ENCODE data around the gene HCN4. TPM values are rescaled to one million over a fixed set of nuclear protein-coding genes. Genes with fewer than 3 reads are reported as not detected.

The HCN4 gene
- total and polyA plus RNA-seq, 2 experiments from 2014 or later = 0.03 TPM; not detected in 1

DNA sequence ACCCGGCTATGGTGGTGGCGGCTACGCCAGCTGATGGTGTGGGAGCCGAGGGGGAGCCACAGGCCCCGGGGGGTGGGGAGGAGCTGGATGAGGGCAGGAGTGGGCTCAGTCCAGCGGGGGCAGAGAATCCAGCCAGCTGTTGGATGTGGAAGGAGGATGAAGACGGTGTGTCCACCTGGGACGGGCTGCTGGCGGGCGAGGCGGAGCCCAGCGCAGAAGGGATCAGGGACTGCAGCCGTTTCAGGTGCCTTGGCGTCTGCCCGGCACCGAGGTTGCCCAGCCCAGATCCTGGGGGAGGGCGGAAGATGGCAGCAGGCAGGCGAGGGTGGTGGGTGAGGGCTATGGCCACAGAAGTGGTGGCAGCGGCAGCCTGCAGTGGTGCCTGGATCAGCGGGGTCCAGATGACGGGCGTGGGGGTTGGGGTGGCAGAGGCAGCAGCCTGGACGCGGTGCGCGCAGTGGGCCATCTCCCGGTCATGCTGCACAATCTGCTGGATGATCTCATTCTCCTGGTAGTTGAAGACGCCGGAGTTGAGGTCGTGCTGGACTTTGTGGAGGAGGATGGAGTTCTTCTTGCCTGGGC lies 45.3 kb downstream of the HCN4 start:
- H3K9me3 ChIP-seq (ENCODE audit: low read depth) = no peaks in the 10 kb centered on the region
- H3K4me2 ChIP-seq (ENCODE audit: unreplicated experiment) = no peak overlapping the region
- peaks cover 3% of the 10 kb centered on the region; the same call in 1 of the 2 replicates for H3K27me3 ChIP-seq (replicated peaks; ENCODE audit: insufficient read depth)
- no peaks in the 10 kb centered on the region for H3K79me2 ChIP-seq (ENCODE audit: insufficient read depth)
- H3K36me3 ChIP-seq (ENCODE audit: low read depth) = no peaks in the 10 kb centered on the region
- in situ Hi-C loops (cut with MboI) = no loop called here
- H4K20me1 ChIP-seq (ENCODE audit: insufficient read depth) = no peaks in the 10 kb centered on the region
- H3K9me2 ChIP-seq (ENCODE audit: insufficient read depth) = no peaks in the 10 kb centered on the region
- H3K4me3 ChIP-seq = no peak overlapping the region
- H3F3A ChIP-seq (ENCODE audit: insufficient read depth) = no peaks in the 10 kb centered on the region
- DNase-seq = no peak
- WGBS, 2 experiments (ENCODE audit: low coverage in 1 of 2, low lambda C conversion rate in 2 of 2, missing lambda C conversion rate in 2 of 2) = 84 to 87% methylated on average over 20 to 30 of the region's 30 CpGs
- TF ChIP-seq EZH2phosphoT487 (IDR thresholded peaks at IDR 0.05; ENCODE audit: insufficient read depth, low read depth) (no peak), EZH2 (IDR thresholded peaks at IDR 0.05; ENCODE audit: insufficient read depth, poor library complexity, severe bottlenecking) (no peak)
- H3K4me1 ChIP-seq (ENCODE audit: insufficient read depth) = no peaks in the 10 kb centered on the region
- H2AFZ ChIP-seq = no peak overlapping the region
- H3K27ac ChIP-seq = no peak overlapping the region
- H3K9ac ChIP-seq = no peak overlapping the region

DNA sequence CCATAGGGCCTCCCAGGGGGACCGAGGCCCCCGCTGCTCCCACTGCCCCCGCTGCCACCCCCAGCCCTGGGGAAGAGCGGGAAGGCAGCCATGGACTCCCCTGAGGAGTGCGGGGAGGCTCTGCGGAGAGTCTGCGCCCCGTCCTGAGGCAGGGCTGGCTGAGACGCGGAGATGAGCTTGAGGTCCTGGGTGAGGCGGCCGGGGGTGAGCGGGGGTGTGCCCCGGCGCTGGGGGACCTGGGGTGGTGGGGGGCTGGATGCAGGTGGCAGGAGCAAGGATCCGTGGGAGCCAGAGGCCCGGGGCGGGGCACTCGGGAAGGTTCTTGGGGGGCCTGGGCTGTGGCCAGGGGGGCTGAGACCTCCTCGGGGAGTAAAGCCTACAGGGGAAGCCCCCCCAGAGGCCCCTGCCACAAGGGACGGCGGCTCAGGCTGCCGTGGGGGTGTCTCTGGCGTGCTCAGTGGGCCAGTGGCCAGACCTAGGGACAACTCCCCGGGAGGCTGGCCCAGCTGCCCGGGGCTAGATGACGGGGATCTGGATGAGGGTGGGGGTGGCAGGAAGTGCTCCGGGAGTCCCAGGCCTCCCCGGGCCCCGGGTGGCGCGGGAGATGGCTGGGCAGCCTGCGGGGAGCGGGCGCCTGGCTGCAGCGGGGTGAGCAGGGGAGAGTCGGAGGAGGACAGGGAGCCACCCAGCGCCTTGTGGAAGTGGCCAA lies 45.9 kb downstream of the HCN4 start:
- no peak overlapping the region for H3K4me2 ChIP-seq (ENCODE audit: unreplicated experiment)
- H3K9me2 ChIP-seq (ENCODE audit: insufficient read depth) = no peaks in the 10 kb centered on the region
- in situ Hi-C loops (cut with MboI) = no loop called here
- no peaks in the 10 kb centered on the region for H3K9me3 ChIP-seq (ENCODE audit: low read depth)
- no peaks in the 10 kb centered on the region for H4K20me1 ChIP-seq (ENCODE audit: insufficient read depth)
- H2AFZ ChIP-seq = no peak overlapping the region
- no peaks in the 10 kb centered on the region for H3K79me2 ChIP-seq (ENCODE audit: insufficient read depth)
- H3K36me3 ChIP-seq (ENCODE audit: low read depth) = no peaks in the 10 kb centered on the region
- no peak overlapping the region for H3K4me3 ChIP-seq
- H3F3A ChIP-seq (ENCODE audit: insufficient read depth) = no peaks in the 10 kb centered on the region
- no peak overlapping the region for H3K27ac ChIP-seq
- no peaks in the 10 kb centered on the region for H3K4me1 ChIP-seq (ENCODE audit: insufficient read depth)
- TF ChIP-seq EZH2phosphoT487 (IDR thresholded peaks at IDR 0.05; ENCODE audit: insufficient read depth, low read depth) (no peak), EZH2 (IDR thresholded peaks at IDR 0.05; ENCODE audit: insufficient read depth, poor library complexity, severe bottlenecking) (no peak)
- H3K27me3 ChIP-seq (replicated peaks; ENCODE audit: insufficient read depth) = peaks cover 3% of the 10 kb centered on the region; the same call in 1 of the 2 replicates
- DNase-seq = no peak
- H3K9ac ChIP-seq = no peak overlapping the region
- 67% methylated on average over 26 to 34 of the region's 38 CpGs for WGBS, 2 experiments (ENCODE audit: low coverage in 1 of 2, low lambda C conversion rate in 2 of 2, missing lambda C conversion rate in 2 of 2)

DNA sequence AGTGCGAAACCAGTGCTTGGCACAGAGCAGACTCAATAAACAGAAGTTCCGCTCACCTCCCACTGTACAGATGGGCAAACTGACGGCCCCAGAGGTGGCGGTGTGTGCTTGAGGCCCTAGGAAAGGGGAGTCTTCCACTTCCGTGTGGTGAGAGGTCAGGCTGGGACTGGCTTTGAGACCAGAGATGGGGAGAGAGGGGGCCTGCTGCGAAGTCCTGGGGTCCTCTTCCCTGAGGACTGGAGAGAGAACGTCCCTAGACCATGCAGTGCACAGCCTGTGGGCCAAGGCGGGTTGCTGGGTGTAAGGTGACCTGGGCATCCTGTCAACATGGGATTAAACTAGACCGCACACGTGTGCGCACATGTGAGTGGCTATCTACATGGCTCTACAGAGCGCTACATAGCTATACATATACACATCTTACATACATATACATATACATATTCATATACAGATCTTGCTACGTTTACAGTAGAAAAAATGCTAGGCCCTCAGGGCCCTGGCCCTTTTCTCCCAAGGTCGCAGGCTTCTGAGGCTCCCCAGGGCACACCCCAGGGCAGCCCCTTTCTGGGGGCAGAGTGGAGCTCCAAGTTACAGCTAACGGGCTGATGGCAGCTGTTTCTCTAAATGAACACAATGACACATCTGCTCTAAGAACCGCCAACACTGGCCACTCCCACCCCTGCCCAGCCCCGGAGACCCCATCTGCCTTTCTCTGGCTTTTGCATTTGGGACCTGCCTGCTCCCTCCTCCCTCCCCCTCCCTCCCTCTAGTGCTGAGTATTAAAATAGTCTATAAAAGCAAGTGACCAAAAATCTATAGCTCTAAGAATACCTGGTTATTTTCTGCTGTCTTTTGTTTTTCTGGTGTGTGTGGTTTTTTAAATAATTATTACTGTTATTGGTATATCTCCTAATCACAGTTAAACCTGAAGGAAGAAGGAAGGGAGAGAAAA lies 47.0 kb downstream of the HCN4 start:
- Histone ChIP-seq H3K27me3 (replicated peaks; ENCODE audit: insufficient read depth) (peaks cover 3% of the 10 kb centered on the region; the same call in 1 of the 2 replicates), H3K79me2 (ENCODE audit: insufficient read depth) (no peaks in the 10 kb centered on the region), H3K9me2 (ENCODE audit: insufficient read depth) (no peaks in the 10 kb centered on the region), H3K9me3 (ENCODE audit: low read depth) (no peaks in the 10 kb centered on the region), H3K9ac (no peak overlapping the region), H3K36me3 (ENCODE audit: low read depth) (no peaks in the 10 kb centered on the region), H3F3A (ENCODE audit: insufficient read depth) (no peaks in the 10 kb centered on the region), H4K20me1 (ENCODE audit: insufficient read depth) (no peaks in the 10 kb centered on the region), H3K4me1 (ENCODE audit: insufficient read depth) (no peaks in the 10 kb centered on the region), H3K27ac (no peak overlapping the region), H3K4me3 (no peak overlapping the region), H2AFZ (no peak overlapping the region), H3K4me2 (ENCODE audit: unreplicated experiment) (no peak overlapping the region)
- DNase-seq = no peak
- TF ChIP-seq EZH2 (IDR thresholded peaks at IDR 0.05; ENCODE audit: insufficient read depth, poor library complexity, severe bottlenecking) = no peak
- no peak for TF ChIP-seq EZH2phosphoT487 (IDR thresholded peaks at IDR 0.05; ENCODE audit: insufficient read depth, low read depth)
- in situ Hi-C loops (cut with MboI) = no loop called here
- WGBS, 2 experiments (ENCODE audit: low coverage in 1 of 2, low lambda C conversion rate in 2 of 2, missing lambda C conversion rate in 2 of 2) = 51 to 60% methylated on average over 15 to 17 of the region's 17 CpGs

GRCh38 chr15:73320619-73321180 lies 48.1 kb downstream of the HCN4 start:
- no peaks in the 10 kb centered on the region for H3F3A ChIP-seq (ENCODE audit: insufficient read depth)
- in situ Hi-C loops (cut with MboI) = no loop called here
- no peak overlapping the region for H3K27ac ChIP-seq

More at GRCh38 chr15:73320619-73321180, 48.1 kb downstream of the HCN4 start:
- no peak for DNase-seq
- no peaks in the 10 kb centered on the region for H3K4me1 ChIP-seq (ENCODE audit: insufficient read depth)
- H3K4me2 ChIP-seq (ENCODE audit: unreplicated experiment) = no peak overlapping the region
- H4K20me1 ChIP-seq (ENCODE audit: insufficient read depth) = no peaks in the 10 kb centered on the region
- no peaks in the 10 kb centered on the region for H3K9me3 ChIP-seq (ENCODE audit: low read depth)
- no peaks in the 10 kb centered on the region for H3K36me3 ChIP-seq (ENCODE audit: low read depth)
- no peak overlapping the region for H3K4me3 ChIP-seq
- WGBS, 2 experiments (ENCODE audit: low coverage in 1 of 2, low lambda C conversion rate in 2 of 2, missing lambda C conversion rate in 2 of 2) = 58 to 73% methylated on average over 3 of the region's 3 CpGs
- no peak overlapping the region for H3K9ac ChIP-seq
- H3K79me2 ChIP-seq (ENCODE audit: insufficient read depth) = no peaks in the 10 kb centered on the region
- H2AFZ ChIP-seq = no peak overlapping the region
- no peaks in the 10 kb centered on the region for H3K9me2 ChIP-seq (ENCODE audit: insufficient read depth)
- TF ChIP-seq EZH2phosphoT487 (IDR thresholded peaks at IDR 0.05; ENCODE audit: insufficient read depth, low read depth) (no peak), EZH2 (IDR thresholded peaks at IDR 0.05; ENCODE audit: insufficient read depth, poor library complexity, severe bottlenecking) (no peak)
- no peaks in the 10 kb centered on the region; the same call in 1 of the 2 replicates for H3K27me3 ChIP-seq (replicated peaks; ENCODE audit: insufficient read depth)
